NCI-H226 (cell line): ENCODE data around the gene SEMA5A.
A peak's percentile ranks its signal among the peaks of the same experiment; 100 is the strongest.

Experiments used
- DNase-seq: peaks from one replicate; pipeline ENCODE4 v3.0.0-alpha.2; 2015

SEMA5A gene

GRCh38 chr5:9473624-9474023 lies 72.3 kb downstream of the SEMA5A start:
- DNase-seq = no peak

- no peak for DNase-seq
Observed at GRCh38 chr5:9470410-9470809, 75.5 kb downstream of the SEMA5A start.

GRCh38 chr5:9468060-9468388 lies 77.9 kb downstream of the SEMA5A start:
- DNase-seq = peak; percentile 44

GRCh38 chr5:9467199-9468059 lies 78.4 kb downstream of the SEMA5A start:
- DNase-seq = no peak

GRCh38 chr5:9466697-9467096 lies 79.2 kb downstream of the SEMA5A start:
- DNase-seq = no peak

GRCh38 chr5:9464478-9464877 lies 81.4 kb downstream of the SEMA5A start:
- DNase-seq = no peak

GRCh38 chr5:9462109-9462508 lies 83.8 kb downstream of the SEMA5A start:
- no peak for DNase-seq

GRCh38 chr5:9460885-9461645 lies 84.8 kb downstream of the SEMA5A start:
- no peak for DNase-seq

- no peak for DNase-seq
Observed at GRCh38 chr5:9456435-9457042, 89.3 kb downstream of the SEMA5A start.

GRCh38 chr5:9455826-9456434 lies 89.9 kb downstream of the SEMA5A start:
- DNase-seq = no peak

- DNase-seq = no peak
Observed at GRCh38 chr5:9454491-9454890, 91.4 kb downstream of the SEMA5A start.

- no peak for DNase-seq
Observed at GRCh38 chr5:9454012-9454481, 91.8 kb downstream of the SEMA5A start.

- DNase-seq = no peak
Observed at GRCh38 chr5:9453480-9454011, 92.3 kb downstream of the SEMA5A start.

- no peak for DNase-seq
Observed at GRCh38 chr5:9452181-9452580, 93.7 kb downstream of the SEMA5A start.

- no peak for DNase-seq
Observed at GRCh38 chr5:9451037-9451436, 94.8 kb downstream of the SEMA5A start.

GRCh38 chr5:9447691-9448090 lies 98.2 kb downstream of the SEMA5A start:
- no peak for DNase-seq

GRCh38 chr5:9445826-9446388 lies 100.0 kb downstream of the SEMA5A start:
- DNase-seq = no peak

GRCh38 chr5:9444346-9444745 lies 101.5 kb downstream of the SEMA5A start:
- no peak for DNase-seq

- no peak for DNase-seq
Observed at GRCh38 chr5:9441610-9442009, 104.3 kb downstream of the SEMA5A start.

- peak; percentile 52 for DNase-seq
Observed at GRCh38 chr5:9440517-9440916, 105.4 kb downstream of the SEMA5A start.

- no peak for DNase-seq
Observed at GRCh38 chr5:9439531-9440292, 106.2 kb downstream of the SEMA5A start.
